GM19239 (cell line): ENCODE data around the gene MUC5B.

Experiments
- DNase-seq: peaks from one replicate; pipeline ENCODE4 v3.0.0; 2011; ENCODE audit warnings: low spot score; ENCODE audit not compliant: insufficient read length
- FAIRE-seq: peaks from 2 replicates; lab custom pipeline; 2011; peaks lifted over from hg19 to GRCh38; lab: Jason Lieb, UNC

Gene MUC5B

DNA sequence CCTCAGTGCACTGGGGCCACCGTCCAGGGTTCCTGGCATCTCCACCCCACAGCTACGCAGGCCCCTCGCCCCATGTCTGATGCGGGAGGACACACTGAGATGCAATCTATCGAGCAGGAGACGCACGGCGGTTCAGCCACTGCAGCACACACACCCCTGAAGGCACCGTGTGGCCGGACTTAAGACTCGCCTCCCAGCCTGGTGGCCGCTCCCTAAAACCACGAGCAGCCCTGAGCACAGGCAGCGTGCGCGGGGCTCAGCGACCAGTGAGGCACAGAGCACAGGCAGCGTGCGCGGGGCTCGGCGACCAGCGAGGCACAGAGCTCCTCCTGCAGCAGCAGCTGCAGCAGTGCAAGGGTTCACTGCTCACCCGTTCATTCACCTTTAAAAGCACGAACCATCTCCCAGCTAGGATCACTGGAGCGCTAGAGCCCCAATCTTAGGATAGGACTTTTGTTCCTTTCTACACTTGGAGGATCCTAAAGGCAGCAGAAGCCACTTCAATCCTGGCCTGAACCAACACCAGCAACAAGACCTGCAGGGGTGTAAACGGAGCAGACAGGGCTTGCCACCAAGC lies 55.2 kb downstream of the MUC5B start:
- DNase-seq = no peak
- FAIRE-seq = no peak

DNA sequence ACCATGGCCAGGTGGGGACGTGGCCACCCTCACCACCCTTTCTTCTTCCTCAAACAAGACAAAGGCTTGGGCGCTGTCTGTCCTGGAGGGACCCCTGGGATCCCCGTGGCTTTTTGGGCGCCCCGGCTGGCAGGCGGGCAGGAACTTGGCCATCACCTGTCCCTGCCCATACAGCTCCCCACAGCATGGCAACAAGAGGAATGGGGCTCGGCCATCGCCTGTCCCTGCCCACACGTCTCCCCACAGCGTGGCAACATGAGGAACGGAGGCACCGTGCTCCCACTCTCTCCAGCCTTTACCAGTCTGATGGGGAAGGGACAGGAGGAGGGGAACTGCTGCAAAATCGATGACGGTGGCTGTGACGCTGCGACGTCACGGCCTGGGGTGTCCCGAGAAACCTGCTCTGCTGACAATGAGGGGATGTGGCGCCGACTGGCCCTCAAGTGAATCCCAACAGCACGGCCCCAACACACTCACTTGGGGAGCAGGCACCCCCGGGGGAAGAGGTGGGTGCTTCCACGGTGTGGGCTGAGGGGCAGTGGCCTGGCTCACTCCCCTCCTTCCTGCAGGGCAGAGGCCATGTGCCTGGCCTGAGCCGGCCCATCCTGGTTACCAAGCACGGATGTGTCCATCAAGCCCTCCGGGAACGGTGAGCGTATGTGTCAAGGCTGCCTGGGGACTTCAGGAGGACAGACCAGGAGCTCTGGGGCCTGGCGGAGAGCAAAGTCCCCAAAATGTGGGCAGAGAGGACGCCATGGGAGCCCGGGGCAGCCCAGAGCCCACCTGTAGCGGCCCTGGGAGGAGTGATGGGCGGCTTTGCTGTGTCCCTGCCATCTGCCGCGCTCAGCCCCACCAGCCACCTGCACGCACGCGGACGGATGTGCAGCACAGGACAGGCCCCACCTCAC lies 56.2 kb downstream of the MUC5B start:
- no peak for FAIRE-seq
- DNase-seq = no peak

DNA sequence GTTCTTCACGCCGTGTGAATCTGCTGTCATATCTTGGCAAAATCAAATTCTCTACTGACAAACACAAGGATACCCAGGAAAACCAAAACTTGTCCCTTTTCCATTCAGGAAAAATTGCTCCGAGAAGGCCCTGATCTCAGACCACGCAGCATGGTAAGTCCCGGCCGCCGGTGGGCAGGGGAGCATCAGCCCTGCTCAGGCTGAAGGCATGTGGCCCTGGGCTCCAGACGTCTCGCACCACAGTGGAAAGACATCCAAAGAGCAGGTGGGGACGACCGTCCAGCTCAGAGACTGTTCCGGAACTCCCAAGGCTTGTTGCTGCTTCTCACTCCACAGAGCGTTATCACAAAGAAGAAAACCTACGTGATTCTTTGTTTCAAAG lies 56.8 kb downstream of the MUC5B start:
- FAIRE-seq (no peak), DNase-seq (no peak)

- FAIRE-seq (no peak), DNase-seq (no peak)
Measured at GRCh38 chr11:1280116-1281035, 57.5 kb downstream of the MUC5B start.

DNA sequence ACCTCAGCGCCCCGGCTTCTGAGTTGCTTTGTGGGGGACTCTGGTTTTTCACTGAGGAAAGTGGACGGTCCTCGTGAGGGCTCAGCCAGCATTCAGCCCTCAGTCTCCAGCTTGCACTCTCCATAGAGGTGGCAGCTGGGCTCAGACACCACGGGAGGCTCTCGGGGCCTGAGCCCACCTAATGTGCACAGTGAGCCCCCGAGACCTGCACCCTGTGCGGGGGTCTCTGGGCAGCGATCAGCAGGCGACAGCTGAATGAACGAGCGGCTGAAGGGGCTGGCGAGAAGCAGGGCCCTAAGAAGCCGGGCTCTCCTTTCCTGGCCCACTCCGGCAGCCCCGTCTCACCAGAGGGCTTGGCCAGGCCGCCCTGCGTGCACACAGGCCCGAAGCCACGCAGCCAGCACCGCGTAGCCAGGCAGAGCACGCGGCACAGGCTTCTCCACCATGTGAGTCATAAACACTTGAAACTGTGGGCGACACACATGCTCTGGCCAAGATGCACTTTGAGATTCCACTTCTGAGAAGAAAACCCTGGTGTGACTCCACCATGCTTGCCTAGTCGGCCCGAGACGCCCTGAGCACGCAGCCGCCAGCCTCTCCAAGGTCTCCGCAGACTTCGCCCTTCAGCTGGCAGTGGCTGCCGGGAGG lies 58.6 kb downstream of the MUC5B start:
- FAIRE-seq (no peak), DNase-seq (no peak)

- no peak for DNase-seq
- FAIRE-seq = no peak
Measured at GRCh38 chr11:1281974-1282365, 59.1 kb downstream of the MUC5B start.

DNA sequence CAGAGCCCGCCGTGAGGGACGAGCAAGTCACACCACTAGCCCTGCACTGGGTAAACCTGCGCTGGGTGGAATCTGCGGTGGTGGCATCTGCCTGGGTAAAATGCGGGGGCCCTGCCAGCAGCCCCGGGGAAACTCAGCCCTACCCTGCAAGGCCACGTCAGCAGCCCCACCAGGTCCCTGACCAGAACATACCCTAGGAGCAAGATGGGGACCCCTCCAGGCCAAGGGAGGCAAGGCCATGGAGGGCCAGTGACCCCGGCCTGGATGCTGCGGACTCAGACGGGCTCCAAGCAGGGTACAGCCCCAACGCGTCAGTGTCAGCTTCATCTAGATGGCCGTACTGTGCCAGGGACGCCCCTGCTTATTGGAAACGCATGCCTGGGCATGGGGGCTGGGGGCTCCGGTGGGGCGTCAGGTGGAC lies 60.2 kb downstream of the MUC5B start:
- DNase-seq (no peak), FAIRE-seq (no peak)

GRCh38 chr11:1283906-1284305 lies 61.0 kb downstream of the MUC5B start:
- DNase-seq (no peak), FAIRE-seq (no peak)

DNA sequence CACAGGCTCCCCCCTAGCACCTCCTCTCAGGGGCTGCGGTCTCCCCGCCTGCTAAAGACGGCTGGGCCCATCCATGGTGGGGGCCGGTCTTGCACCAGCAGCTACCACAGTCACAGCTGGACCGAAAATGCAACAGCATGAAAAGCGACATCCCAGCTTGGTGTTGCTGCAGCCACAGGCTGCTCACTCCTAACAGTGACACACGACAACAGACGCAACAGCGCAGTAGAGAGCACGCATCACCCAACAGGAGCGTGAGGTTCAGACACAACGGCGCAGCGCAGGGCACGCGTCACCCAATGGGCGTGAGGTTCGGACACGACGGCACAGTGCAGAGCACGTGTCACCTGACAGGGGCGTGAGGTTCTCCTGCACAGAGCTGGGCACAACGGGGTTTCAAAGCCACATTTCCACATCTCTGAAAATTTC lies 62.5 kb downstream of the MUC5B start:
- FAIRE-seq = no peak
- no peak for DNase-seq

GRCh38 chr11:1285876-1286275 lies 63.0 kb downstream of the MUC5B start:
- DNase-seq = no peak
- no peak for FAIRE-seq

- FAIRE-seq (no peak), DNase-seq (no peak)
Measured at GRCh38 chr11:1287928-1288327, 65.1 kb downstream of the MUC5B start.

GRCh38 chr11:1288426-1289151 lies 65.7 kb downstream of the MUC5B start:
- DNase-seq (no peak), FAIRE-seq (no peak)

GRCh38 chr11:1289211-1289935 lies 66.5 kb downstream of the MUC5B start:
- FAIRE-seq = no peak
- no peak for DNase-seq

DNA sequence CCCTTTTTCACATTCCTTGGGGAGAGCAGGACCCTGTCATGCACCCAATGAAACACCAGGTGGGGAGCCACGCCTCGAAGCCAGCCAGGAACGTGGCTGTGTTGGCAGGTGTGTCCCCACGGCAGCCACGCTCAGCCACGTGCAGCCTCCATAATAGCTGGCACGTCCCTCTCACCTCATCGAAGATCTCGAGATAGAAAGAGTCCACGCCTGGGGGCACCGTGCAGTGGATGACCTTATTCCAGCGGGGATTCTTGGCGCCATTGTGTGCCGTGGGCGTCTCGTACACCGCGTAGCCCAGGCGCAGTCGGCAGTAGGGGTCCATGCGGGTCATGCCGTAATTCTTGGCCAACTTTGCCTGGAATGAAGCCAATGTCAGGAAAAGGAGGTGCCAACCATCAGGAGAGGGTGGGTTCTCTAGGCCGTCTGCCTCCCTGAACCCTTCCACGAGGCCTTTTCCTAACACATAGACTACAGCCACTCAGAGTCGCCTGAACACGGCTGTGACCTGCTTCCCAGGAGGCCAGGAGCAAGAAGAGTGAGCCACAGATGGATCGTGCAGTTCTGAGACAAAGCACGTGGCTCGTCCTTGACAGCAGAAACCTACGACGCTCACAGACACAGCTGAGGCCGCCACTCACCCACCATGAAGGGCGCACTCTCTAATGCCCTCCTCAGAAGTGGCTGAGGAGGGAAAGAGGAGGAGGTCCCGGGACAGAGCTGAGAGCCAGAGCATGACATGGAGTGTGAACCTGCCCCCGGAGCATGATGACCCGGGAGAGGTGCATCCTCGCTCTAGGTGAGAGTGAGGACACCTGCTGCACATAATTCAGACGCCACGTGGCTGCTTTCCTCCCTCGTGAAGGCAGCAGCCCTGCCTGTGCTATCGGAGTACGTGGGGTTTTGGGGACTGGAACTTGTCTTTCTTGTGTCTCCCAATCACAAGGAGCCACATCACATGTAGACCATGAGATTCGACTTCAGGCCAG lies 67.5 kb downstream of the MUC5B start:
- DNase-seq (no peak), FAIRE-seq (no peak)

DNA sequence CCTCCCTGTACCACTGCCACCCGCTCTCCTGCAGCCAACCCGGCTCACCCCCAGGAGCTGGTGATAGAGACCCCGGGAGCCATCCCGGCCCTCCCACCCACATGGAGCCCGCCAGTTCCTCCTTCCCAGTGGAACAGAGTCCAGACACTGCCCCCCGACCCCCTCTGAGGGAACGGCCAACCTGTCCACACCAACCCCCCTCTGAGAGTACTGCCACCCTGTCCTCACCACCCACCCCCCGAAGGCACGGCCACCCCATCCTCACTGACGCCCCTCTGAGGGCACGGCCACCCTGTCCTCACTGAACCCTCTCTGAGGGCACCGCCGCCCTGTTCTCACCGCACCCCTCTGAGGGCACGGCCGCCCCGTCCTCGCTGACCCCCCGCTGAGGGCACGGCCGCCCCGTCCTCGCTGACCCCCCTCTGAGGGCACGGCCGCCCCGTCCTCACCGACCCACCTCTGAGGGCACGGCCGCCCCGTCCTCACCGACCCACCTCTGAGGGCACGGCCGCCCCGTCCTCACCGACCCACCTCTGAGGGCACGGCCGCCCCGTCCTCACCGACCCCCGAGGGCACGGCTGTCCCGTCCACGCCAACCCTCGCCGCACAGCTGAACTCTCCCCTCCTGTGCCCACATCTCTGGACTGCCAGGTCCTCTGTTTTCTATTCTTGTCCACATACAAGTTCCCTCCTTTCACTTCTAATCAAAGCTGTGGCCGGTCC lies 68.6 kb downstream of the MUC5B start:
- FAIRE-seq = no peak
- DNase-seq = no peak

DNA sequence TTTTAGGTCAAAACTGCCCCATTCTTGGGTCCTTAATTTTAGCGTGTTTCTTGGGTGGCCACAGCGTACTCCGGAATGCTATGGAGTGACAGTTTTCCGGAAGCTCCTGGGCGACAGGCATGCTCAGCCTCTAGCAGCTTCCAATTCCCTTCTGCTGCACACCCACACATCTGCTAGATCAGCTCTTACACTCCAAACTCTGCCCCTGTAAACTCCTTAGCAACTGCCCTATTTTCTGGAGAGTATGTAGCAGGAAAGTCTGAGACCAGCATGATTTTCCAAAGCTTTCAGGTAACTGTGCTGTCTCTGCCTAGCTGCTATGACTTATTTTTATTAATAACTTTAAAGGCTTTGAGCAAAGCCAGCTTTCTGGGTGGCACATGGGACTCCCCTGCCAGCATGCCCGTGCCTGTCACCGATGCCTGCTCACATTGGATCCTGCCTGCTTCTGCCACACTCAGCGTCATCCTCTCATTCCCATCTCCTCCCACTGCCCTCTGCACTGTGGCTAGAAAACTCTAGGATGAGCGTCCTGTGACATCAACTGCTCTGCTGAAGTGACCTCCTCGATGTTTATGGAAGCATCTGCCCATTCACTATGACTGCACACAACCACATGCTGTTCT lies 69.3 kb downstream of the MUC5B start:
- DNase-seq = no peak

More for the DNA sequence above, 69.3 kb downstream of the MUC5B start:
- FAIRE-seq = no peak
